Measurements from ENCODE around the gene RXRA. TPM values are rescaled to one million over a fixed set of nuclear protein-coding genes. Genes with fewer than 3 reads are reported as not detected.

RXRA gene
- total RNA-seq, 1 experiment from 2014 or later: 31.6 TPM

- no peak for ATAC-seq
- no TSS peak for BruUV-seq (replicated peaks)
- Histone ChIP-seq H3K9me3 (ENCODE audit: control insufficient read depth, insufficient read depth, low read depth, low read length) (no peaks in the 10 kb centered on the region), H3K4me1 (ENCODE audit: control insufficient read depth, insufficient read depth, low read length) (peaks cover 19% of the 10 kb centered on the region), H3K36me3 (ENCODE audit: control insufficient read depth, insufficient read depth, low read length) (no peaks in the 10 kb centered on the region), H3K4me3 (ENCODE audit: low read depth in 2 of 2, low read length in 2 of 2) (no peak overlapping the region), H3K27ac (ENCODE audit: low read length) (no peak overlapping the region), H3K27me3 (ENCODE audit: control insufficient read depth, insufficient read depth, low read length) (no peaks in the 10 kb centered on the region)
- ChIA-PET POLR2A (no interaction called here), CTCF (no interaction called here)
- DNase-seq (ENCODE audit: low read depth, low spot score): no peak
- intact Hi-C loops (cut with micrococcal nuclease; ENCODE audit: unreplicated experiment): no loop called here
- TF ChIP-seq TCF7L2 (IDR thresholded peaks at IDR 0.05; ENCODE audit: low read depth, low read length): no peak
- no peak for TF ChIP-seq SIN3A (IDR thresholded peaks at IDR 0.05; ENCODE audit: borderline replicate concordance, insufficient read depth, low read depth, low read length)
- TF ChIP-seq REST (IDR thresholded peaks at IDR 0.05; ENCODE audit: insufficient read depth in 1 of 2, low read depth in 2 of 2, low read length in 1 of 2): no peak
- TF ChIP-seq, protein P1, sequence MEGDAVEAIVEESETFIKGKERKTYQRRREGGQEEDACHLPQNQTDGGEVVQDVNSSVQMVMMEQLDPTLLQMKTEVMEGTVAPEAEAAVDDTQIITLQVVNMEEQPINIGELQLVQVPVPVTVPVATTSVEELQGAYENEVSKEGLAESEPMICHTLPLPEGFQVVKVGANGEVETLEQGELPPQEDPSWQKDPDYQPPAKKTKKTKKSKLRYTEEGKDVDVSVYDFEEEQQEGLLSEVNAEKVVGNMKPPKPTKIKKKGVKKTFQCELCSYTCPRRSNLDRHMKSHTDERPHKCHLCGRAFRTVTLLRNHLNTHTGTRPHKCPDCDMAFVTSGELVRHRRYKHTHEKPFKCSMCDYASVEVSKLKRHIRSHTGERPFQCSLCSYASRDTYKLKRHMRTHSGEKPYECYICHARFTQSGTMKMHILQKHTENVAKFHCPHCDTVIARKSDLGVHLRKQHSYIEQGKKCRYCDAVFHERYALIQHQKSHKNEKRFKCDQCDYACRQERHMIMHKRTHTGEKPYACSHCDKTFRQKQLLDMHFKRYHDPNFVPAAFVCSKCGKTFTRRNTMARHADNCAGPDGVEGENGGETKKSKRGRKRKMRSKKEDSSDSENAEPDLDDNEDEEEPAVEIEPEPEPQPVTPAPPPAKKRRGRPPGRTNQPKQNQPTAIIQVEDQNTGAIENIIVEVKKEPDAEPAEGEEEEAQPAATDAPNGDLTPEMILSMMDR (IDR thresholded peaks at IDR 0.05): no peak
- no peak for TF ChIP-seq POLR2AphosphoS5 (IDR thresholded peaks at IDR 0.05; ENCODE audit: low read depth, low read length)
- in situ Hi-C loops (cut with HindIII; ENCODE audit: low pct_unique_long_range_greater_than_20kb, low sequenced_read_pairs): no loop called here
These were observed 31.4 kb downstream of the RXRA start for GRCh38 chr9:134357631-134358025.

DNA sequence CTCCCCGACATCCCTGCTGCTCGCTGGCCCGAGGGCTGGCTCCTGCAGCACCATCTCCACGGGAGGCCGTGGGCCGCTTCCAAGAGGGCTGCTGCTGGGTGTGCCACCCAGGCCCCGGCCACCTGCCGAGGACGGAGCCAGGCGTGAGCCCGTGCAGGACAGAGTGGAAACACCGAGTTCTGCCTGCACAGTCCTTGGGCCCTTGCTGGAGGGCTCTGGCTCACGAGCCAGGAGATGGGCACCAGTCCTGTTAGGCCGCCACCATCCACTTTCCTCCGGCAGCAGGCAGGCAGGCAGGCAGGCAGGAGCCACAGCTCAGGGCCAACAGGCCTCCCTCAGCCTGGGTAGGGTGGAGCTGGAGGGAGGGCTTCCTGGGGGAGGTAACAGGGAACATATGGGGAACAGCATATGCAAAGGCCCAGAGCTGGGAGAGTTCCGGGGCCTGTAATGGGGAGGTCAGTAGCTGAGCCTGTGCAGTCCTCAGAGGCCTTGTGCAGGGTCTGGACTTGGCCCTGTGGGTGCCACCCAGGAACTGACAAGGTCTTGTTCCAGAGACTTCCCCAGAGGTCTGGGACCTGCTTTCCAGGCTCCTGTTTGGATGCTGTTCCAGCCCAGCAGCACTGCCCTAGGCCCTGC lies 31.9 kb downstream of the RXRA start:
- intact Hi-C loops (cut with micrococcal nuclease; ENCODE audit: unreplicated experiment) (no loop called here), in situ Hi-C loops (cut with HindIII; ENCODE audit: low pct_unique_long_range_greater_than_20kb, low sequenced_read_pairs) (no loop called here)
- TF ChIP-seq TCF7L2 (IDR thresholded peaks at IDR 0.05; ENCODE audit: low read depth, low read length) (no peak), REST (IDR thresholded peaks at IDR 0.05; ENCODE audit: insufficient read depth in 1 of 2, low read depth in 2 of 2, low read length in 1 of 2) (no peak), POLR2AphosphoS5 (IDR thresholded peaks at IDR 0.05; ENCODE audit: low read depth, low read length) (no peak), SIN3A (IDR thresholded peaks at IDR 0.05; ENCODE audit: borderline replicate concordance, insufficient read depth, low read depth, low read length) (no peak)
- TF ChIP-seq, protein P1 (IDR thresholded peaks at IDR 0.05): no peak
- ChIA-PET POLR2A (no interaction called here), CTCF (interaction anchor here (0.6 to 0.9 kb wide), 2 partner anchors 15 to 31 kb away, joined by 3 read pairs; no protein-coding TSS in a partner anchor)
- peak; percentile 25 for ATAC-seq
- Histone ChIP-seq H3K4me1 (ENCODE audit: control insufficient read depth, insufficient read depth, low read length) (peaks cover 19% of the 10 kb centered on the region), H3K27ac (ENCODE audit: low read length) (no peak overlapping the region), H3K27me3 (ENCODE audit: control insufficient read depth, insufficient read depth, low read length) (no peaks in the 10 kb centered on the region), H3K36me3 (ENCODE audit: control insufficient read depth, insufficient read depth, low read length) (no peaks in the 10 kb centered on the region), H3K9me3 (ENCODE audit: control insufficient read depth, insufficient read depth, low read depth, low read length) (no peaks in the 10 kb centered on the region), H3K4me3 (ENCODE audit: low read depth in 2 of 2, low read length in 2 of 2) (no peak overlapping the region)
- DNase-seq (ENCODE audit: low read depth, low spot score): no peak
- BruUV-seq (replicated peaks): no TSS peak

All from Panc1 (cell line).